B cell (primary cell): ENCODE results near the gene TMPRSS9. TPM values are rescaled to one million over a fixed set of nuclear protein-coding genes. Genes with fewer than 3 reads are reported as not detected.
A peak's percentile ranks its signal among the peaks of the same experiment; 100 is the strongest.

Experiments used
- ATAC-seq: fragments of 200-7000 bp; cut with Tn5 transposase; one replicate; pipeline ENCODE4 v1.10.0; 2021; ENCODE audit warnings: low read depth, mild to moderate bottlenecking, moderate number of reproducible peaks, moderate library complexity
- CTCF ChIA-PET: fragments of 350-600 bp; sonication (Branson Sonifier 250); formaldehyde crosslinking; loops from one replicate; lab custom pipeline; 2021; ENCODE audit warnings: antibody characterized with exemption, inconsistent platforms; lab: Charles Lee
- POLR2A ChIA-PET: fragments of 350-600 bp; sonication (Branson Sonifier 250); formaldehyde crosslinking; loops from one replicate; lab custom pipeline; 2021; ENCODE audit warnings: antibody characterized with exemption; lab: Charles Lee
- DNase-seq: peaks from one replicate; pipeline ENCODE4 v3.0.0; 2013
- H2AFZ ChIP-seq: 2 replicates; pipeline ENCODE4 v1.6.1; 2012; ENCODE audit warnings: mild to moderate bottlenecking, low read depth, low read length; ENCODE audit not compliant: insufficient read depth, poor library complexity, severe bottlenecking
- H3K27ac ChIP-seq, 2 donors: 1 replicate in 1 of 2; 2 replicates in 1 of 2; pipeline ENCODE4 v1.5.1; 2012 to 2013; ENCODE audit warnings: low read length in 2 of 2, mild to moderate bottlenecking in 2 of 2, moderate library complexity in 1 of 2
- H3K27me3 ChIP-seq, 4 experiments: fragments of 200-600 bp in 1 of 4; sonication (generic) in 1 of 4; replicated peaks in 1 of 4; 1 replicate in 2 of 4; 2 replicates in 2 of 4; pipeline versions ENCODE4 v1.6.1 to v1.7.0; 2013 to 2016; ENCODE audit warnings: low read length in 3 of 4, mild to moderate bottlenecking in 2 of 4, mixed read lengths in 1 of 4, moderate library complexity in 1 of 4; ENCODE audit not compliant: insufficient read depth in 4 of 4, control insufficient read depth in 3 of 4; ENCODE audit errors: control extremely low read depth in 1 of 4
- H3K36me3 ChIP-seq, 2 experiments: replicated peaks in 1 of 2; 1 replicate in 1 of 2; 2 replicates in 1 of 2; pipeline versions ENCODE4 v1.6.1 to v1.7.1; 2013; ENCODE audit warnings: low read length in 1 of 2; ENCODE audit not compliant: insufficient read depth in 2 of 2, control insufficient read depth in 1 of 2; ENCODE audit errors: control extremely low read depth in 1 of 2, extremely low read depth in 1 of 2
- H3K4me1 ChIP-seq, 2 donors: fragments of 200-600 bp in 1 of 2; sonication (generic) in 1 of 2; 1 replicate in 1 of 2; 2 replicates in 1 of 2; pipeline versions ENCODE4 v1.5.1 to v1.6.1; 2013 to 2017; ENCODE audit warnings: low read length in 2 of 2; ENCODE audit not compliant: control insufficient read depth in 2 of 2, insufficient read depth in 2 of 2
- H3K4me2 ChIP-seq: replicated peaks from 2 replicates; pipeline ENCODE3; 2012; ENCODE audit warnings: mild to moderate bottlenecking, low read depth, low read length; ENCODE audit not compliant: poor library complexity, severe bottlenecking
- H3K4me3 ChIP-seq, 5 experiments: fragments of 200-600 bp in 1 of 5; sonication (generic) in 1 of 5; 1 replicate in 3 of 5; 2 replicates in 2 of 5; pipeline versions ENCODE4 v1.5.1 to v1.7.0; 2011 to 2016; ENCODE audit warnings: low read length in 4 of 5, mild to moderate bottlenecking in 4 of 5, low read depth in 2 of 5, control low read depth in 1 of 5, moderate library complexity in 1 of 5; ENCODE audit not compliant: insufficient read depth in 1 of 5; ENCODE audit errors: control extremely low read depth in 1 of 5, extremely low read depth in 1 of 5
- H3K79me2 ChIP-seq: fragments of 200-600 bp; sonication (generic); one replicate; pipeline ENCODE4 v1.6.0; 2016; ENCODE audit warnings: low read length; ENCODE audit not compliant: control insufficient read depth, insufficient read depth
- H3K9ac ChIP-seq: fragments of 200-600 bp; sonication (generic); 2 replicates; pipeline ENCODE4 v1.6.1; 2017; ENCODE audit warnings: mild to moderate bottlenecking, low read length, moderate library complexity
- H3K9me3 ChIP-seq, 3 donors: one replicate each; pipeline versions ENCODE4 v1.6.1 to v1.7.1; 2013; ENCODE audit warnings: low read length in 2 of 3; ENCODE audit not compliant: control insufficient read depth in 2 of 3, insufficient read depth in 1 of 3; ENCODE audit errors: control extremely low read depth in 1 of 3
- H4K20me1 ChIP-seq: 2 replicates; pipeline ENCODE4 v1.6.0; 2012; ENCODE audit warnings: mild to moderate bottlenecking, low read length; ENCODE audit not compliant: insufficient read depth, control insufficient read depth, poor library complexity, severe bottlenecking
- H3K27ac Mint-ChIP-seq: one replicate; pipeline ENCODE4 v1.8.0; 2021; ENCODE audit warnings: mixed read lengths
- H3K27me3 Mint-ChIP-seq: one replicate; pipeline ENCODE4 v1.8.0; 2021; ENCODE audit warnings: mixed read lengths
- H3K4me1 Mint-ChIP-seq: one replicate; pipeline ENCODE4 v1.8.0; 2021; ENCODE audit warnings: mixed read lengths
- H3K4me3 Mint-ChIP-seq: one replicate; pipeline ENCODE4 v1.8.0; 2021; ENCODE audit warnings: mixed read lengths
- H3K9me3 Mint-ChIP-seq: one replicate; pipeline ENCODE4 v1.8.0; 2022; ENCODE audit warnings: mixed read lengths; ENCODE audit not compliant: insufficient read depth
- EZH2 ChIP-seq: IDR thresholded peaks from 2 replicates; pipeline ENCODE4 v1.6.1; 2012; ENCODE audit warnings: borderline replicate concordance, low read depth, mild to moderate bottlenecking, moderate library complexity, low read length; ENCODE audit not compliant: insufficient read depth, poor library complexity, severe bottlenecking
- WGBS: methylation state at CpG from one replicate; pipeline ENCODE4 v1.1.5; 2013; ENCODE audit warnings: missing lambda C conversion rate; ENCODE audit not compliant: insufficient coverage; 5-methylcytosine and 5-hydroxymethylcytosine counted together
- intact Hi-C: fragments of 100-400 bp; cut with micrococcal nuclease; formaldehyde crosslinking; loops from one replicate; pipeline ENCODE4 v1.10.0; 2022
- polyA plus RNA-seq: library from polyadenylated mRNA; depleted of rRNA; stranded (reverse); fragments of >200 nt; gene quantifications from 2 replicates; pipeline ENCODE4 v1.2.3, GENCODE V29; 2012
- total RNA-seq, 2 donors: library from RNA; stranded (reverse); fragments of 120-200 nt in 1 of 2; gene quantifications; 1 replicate in 1 of 2; 2 replicates in 1 of 2; pipeline versions ENCODE4 v1.2.3 to v1.2.4, GENCODE V29; 2013 to 2022
- TF ChIP-seq, protein P1 (sequence below): fragments of 200-600 bp; IDR thresholded peaks from one replicate; pipeline ENCODE4 v1.8.0; 2022; ENCODE audit warnings: antibody characterized with exemption, mild to moderate bottlenecking

The TMPRSS9 gene
- total and polyA plus RNA-seq, 2 donors (not counting 1 experiment from before 2014, with no cell fraction given), result not detected

DNA sequence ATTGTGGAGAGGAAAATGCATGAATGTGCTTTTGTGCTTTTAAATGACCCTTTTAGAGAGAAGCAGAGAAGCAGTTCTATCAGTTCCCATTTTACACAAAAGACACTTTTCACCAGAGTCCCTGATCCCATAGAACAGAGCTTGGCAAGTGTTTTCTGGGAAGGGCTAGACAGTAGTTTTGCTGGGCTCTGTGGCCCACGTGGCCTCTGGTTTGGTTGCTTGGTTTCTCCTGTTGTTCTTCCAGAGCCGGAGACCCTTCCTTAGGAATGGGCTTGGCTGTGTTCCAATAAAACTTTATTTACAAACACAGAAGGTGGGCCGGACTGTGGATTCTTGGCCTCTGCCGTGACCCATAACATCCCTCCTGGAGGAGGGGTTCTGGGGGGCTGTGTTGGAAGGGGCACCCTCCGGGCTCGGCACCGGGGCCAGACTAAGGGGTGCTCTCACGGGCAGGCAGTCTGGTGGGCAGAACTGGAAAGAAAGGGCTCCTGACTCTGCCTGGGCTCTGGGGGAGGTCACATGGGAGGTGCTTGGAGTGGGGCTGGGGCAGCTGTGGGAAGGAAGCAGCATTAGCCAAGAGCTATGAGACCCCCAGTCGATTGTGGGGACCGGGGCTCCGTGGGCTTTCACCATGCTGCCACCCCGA, 28.3 kb upstream of the TMPRSS9 start:
- Histone ChIP-seq H3K9me3 (peaks cover 0 to 11% (median 0%) of the 10 kb centered on the region in 3 donors), H2AFZ (peak overlapping the region; percentile 59), H3K27me3 (no peaks in the 10 kb centered on the region), H3K9ac (peak overlapping the region; percentile 56), H3K4me1 (peaks cover 58 to 68% of the 10 kb centered on the region in 2 donors), H3K36me3 (peaks cover 0 to 21% of the 10 kb centered on the region in 2 experiments), H3K27ac (peak overlapping the region; percentile 91 to 97), H4K20me1 (peaks cover 26% of the 10 kb centered on the region), H3K4me2 (peak overlapping the region; percentile 94), H3K79me2 (peaks cover 100% of the 10 kb centered on the region), H3K4me3 (peak overlapping the region in 4 of 5 experiments; percentile 23 to 55 (median 42))
- peak overlapping the region; percentile 87 for H3K4me3 Mint-ChIP-seq
- ChIA-PET POLR2A (interaction anchor here (0.6 to 2.8 kb wide), 20 partner anchors 8 to 290 kb away, joined by 3 to 19 read pairs (median 4); partner anchors contain the start of genes DOT1L and LINGO3), CTCF (interaction anchor here (0.6 to 2.6 kb wide), 8 partner anchors 13 to 97 kb away, joined by 3 to 17 read pairs (median 4); no protein-coding TSS in a partner anchor)
- H3K27me3 Mint-ChIP-seq, result no peaks in the 10 kb centered on the region
- ATAC-seq, result peak; percentile 1
- peak overlapping the region; percentile 99 for H3K27ac Mint-ChIP-seq
- peaks cover 2% of the 10 kb centered on the region for H3K9me3 Mint-ChIP-seq
- TF ChIP-seq, protein P1, sequence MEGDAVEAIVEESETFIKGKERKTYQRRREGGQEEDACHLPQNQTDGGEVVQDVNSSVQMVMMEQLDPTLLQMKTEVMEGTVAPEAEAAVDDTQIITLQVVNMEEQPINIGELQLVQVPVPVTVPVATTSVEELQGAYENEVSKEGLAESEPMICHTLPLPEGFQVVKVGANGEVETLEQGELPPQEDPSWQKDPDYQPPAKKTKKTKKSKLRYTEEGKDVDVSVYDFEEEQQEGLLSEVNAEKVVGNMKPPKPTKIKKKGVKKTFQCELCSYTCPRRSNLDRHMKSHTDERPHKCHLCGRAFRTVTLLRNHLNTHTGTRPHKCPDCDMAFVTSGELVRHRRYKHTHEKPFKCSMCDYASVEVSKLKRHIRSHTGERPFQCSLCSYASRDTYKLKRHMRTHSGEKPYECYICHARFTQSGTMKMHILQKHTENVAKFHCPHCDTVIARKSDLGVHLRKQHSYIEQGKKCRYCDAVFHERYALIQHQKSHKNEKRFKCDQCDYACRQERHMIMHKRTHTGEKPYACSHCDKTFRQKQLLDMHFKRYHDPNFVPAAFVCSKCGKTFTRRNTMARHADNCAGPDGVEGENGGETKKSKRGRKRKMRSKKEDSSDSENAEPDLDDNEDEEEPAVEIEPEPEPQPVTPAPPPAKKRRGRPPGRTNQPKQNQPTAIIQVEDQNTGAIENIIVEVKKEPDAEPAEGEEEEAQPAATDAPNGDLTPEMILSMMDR, result no peak
- no peak for TF ChIP-seq EZH2
- WGBS, result 46% methylated on average over 11 of the region's 12 CpGs
- DNase-seq, result no peak
- H3K4me1 Mint-ChIP-seq, result peaks cover 75% of the 10 kb centered on the region
- intact Hi-C loops, result loop anchor here (1.0 to 2.0 kb wide), 5 partner anchors 7 to 63 kb away; no protein-coding TSS in a partner anchor
